ENCODE data around the gene CHRNE. TPM values are rescaled to one million over a fixed set of nuclear protein-coding genes. Genes with fewer than 3 reads are reported as not detected.

CHRNE gene
- total RNA-seq, 4 donors from 2014 or later: 0.57 TPM; not detected in 3

DNA sequence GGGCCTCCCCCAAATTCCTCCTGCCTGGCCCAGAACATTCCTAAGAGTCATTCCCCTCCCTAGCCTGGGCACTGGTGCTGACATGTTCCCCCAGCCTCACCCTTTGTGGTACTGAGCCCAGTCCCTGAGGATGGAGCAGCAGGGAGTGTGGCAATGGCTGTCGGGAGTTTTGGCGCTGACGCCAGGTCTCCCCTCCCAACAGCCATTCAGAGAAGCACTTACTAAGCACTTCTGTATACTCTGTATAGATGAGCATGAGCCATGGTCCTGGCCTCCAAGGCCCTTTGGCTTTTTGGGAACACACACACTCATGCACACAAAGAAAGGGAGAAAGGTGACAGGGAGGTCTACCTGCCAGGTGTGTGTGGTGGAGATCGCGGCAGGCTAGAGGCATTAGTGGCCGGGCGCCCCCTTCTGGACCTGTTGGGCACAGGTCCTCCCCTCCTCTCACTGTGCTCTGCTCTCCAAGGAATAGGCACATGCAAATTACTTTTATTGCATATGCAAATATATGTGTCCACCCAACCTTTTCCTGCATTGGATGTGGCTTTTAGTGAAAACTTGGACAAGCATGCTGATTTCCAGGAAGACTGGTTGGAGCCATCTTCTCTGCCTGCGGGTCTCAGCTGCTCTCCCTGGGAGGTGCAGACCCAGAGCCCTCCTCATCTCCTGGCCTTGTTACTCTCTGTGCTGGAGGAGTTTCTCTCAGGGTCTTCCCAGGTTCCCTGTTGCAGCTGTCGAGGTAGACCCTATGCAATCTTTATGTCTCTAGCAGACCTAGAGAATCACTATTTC, 20.9 kb downstream of the CHRNE start:
- Histone ChIP-seq H3K4me1 (peaks cover 8 to 24% (median 8%) of the 10 kb centered on the region in 3 donors), H3K27me3 (no peaks in the 10 kb centered on the region), H3K9me3 (no peaks in the 10 kb centered on the region), H3K36me3 (peaks cover 34 to 97% (median 49%) of the 10 kb centered on the region in 3 donors), H3K27ac (peak overlapping the region; percentile 50 to 71 (median 62)), H3K4me3 (no peak overlapping the region)
- TF ChIP-seq, protein P1, sequence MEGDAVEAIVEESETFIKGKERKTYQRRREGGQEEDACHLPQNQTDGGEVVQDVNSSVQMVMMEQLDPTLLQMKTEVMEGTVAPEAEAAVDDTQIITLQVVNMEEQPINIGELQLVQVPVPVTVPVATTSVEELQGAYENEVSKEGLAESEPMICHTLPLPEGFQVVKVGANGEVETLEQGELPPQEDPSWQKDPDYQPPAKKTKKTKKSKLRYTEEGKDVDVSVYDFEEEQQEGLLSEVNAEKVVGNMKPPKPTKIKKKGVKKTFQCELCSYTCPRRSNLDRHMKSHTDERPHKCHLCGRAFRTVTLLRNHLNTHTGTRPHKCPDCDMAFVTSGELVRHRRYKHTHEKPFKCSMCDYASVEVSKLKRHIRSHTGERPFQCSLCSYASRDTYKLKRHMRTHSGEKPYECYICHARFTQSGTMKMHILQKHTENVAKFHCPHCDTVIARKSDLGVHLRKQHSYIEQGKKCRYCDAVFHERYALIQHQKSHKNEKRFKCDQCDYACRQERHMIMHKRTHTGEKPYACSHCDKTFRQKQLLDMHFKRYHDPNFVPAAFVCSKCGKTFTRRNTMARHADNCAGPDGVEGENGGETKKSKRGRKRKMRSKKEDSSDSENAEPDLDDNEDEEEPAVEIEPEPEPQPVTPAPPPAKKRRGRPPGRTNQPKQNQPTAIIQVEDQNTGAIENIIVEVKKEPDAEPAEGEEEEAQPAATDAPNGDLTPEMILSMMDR (IDR thresholded peaks at IDR 0.05): peak; percentile 72 to 92 (median 84)
- no peak for TF ChIP-seq POLR2A (IDR thresholded peaks at IDR 0.05)
- DNase-seq: no peak
- intact Hi-C loops (cut with DNase I): no loop called here
- 34 to 35% methylated on average over 6 to 7 of the region's 9 CpGs for WGBS, 2 donors

GRCh38 chr17:4880857-4881256, 22.0 kb downstream of the CHRNE start:
- peaks cover 24 to 97% (median 38%) of the 10 kb centered on the region in 3 donors for H3K36me3 ChIP-seq
- H3K27ac ChIP-seq: peak overlapping the region; percentile 50 to 71 (median 62)
- no peaks in the 10 kb centered on the region for H3K27me3 ChIP-seq
- intact Hi-C loops (cut with DNase I): no loop called here
- no peak for DNase-seq
- WGBS, 2 donors: 61 to 84% methylated on average over 11 to 13 of the region's 15 CpGs
- no peak for TF ChIP-seq POLR2A (IDR thresholded peaks at IDR 0.05)
- TF ChIP-seq, protein P1 (IDR thresholded peaks at IDR 0.05): no peak
- H3K4me1 ChIP-seq: peaks cover 8 to 29% (median 8%) of the 10 kb centered on the region in 3 donors
- H3K4me3 ChIP-seq: no peak overlapping the region
- no peaks in the 10 kb centered on the region for H3K9me3 ChIP-seq

DNA sequence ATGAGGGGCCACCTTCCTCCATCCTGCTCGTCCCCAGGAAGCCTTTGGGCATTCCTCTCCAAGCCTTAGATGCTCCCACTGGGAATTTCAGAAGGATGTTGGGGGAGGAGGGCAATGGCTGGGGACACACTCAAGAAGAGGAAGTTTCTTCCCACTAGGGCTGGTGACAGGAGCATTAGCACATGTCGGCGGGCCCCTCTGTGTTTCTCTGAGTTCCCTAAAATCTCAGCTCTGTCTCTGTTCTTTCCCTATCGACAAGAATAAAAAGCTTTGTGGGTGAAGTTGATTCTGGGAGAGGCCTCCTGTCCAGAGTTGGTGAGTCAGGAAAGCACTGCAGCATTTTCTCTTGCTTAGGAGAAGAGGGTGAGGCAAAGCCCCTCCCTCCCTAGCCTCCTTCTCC, 23.3 kb downstream of the CHRNE start:
- no peak overlapping the region for H3K4me3 ChIP-seq
- intact Hi-C loops (cut with DNase I): no loop called here
- 74 to 85% methylated on average over 3 to 4 of the region's 4 CpGs for WGBS, 2 donors
- no peaks in the 10 kb centered on the region for H3K27me3 ChIP-seq
- no peak for DNase-seq
- H3K9me3 ChIP-seq: no peaks in the 10 kb centered on the region
- peaks cover 17 to 97% (median 25%) of the 10 kb centered on the region in 3 donors for H3K36me3 ChIP-seq
- no peak overlapping the region for H3K27ac ChIP-seq
- TF ChIP-seq POLR2A (IDR thresholded peaks at IDR 0.05): no peak
- TF ChIP-seq, protein P1 (IDR thresholded peaks at IDR 0.05): no peak
- peaks cover 8 to 29% (median 8%) of the 10 kb centered on the region in 3 donors for H3K4me1 ChIP-seq

GRCh38 chr17:4877089-4877488, 25.8 kb downstream of the CHRNE start:
- H3K27me3 ChIP-seq: no peaks in the 10 kb centered on the region
- TF ChIP-seq POLR2A (IDR thresholded peaks at IDR 0.05): no peak
- TF ChIP-seq, protein P1 (IDR thresholded peaks at IDR 0.05): no peak
- H3K9me3 ChIP-seq: no peaks in the 10 kb centered on the region
- WGBS, 2 donors: 57 to 77% methylated on average over 4 to 5 of the region's 5 CpGs
- no peak for DNase-seq
- peaks cover 8 to 41% (median 8%) of the 10 kb centered on the region in 3 donors for H3K4me1 ChIP-seq
- intact Hi-C loops (cut with DNase I): no loop called here
- H3K27ac ChIP-seq: peak overlapping the region in 1 of 4 donors; percentile 13
- H3K4me3 ChIP-seq: no peak overlapping the region
- H3K36me3 ChIP-seq: peaks cover 11 to 90% (median 19%) of the 10 kb centered on the region in 3 donors

GRCh38 chr17:4872786-4873185, 30.1 kb downstream of the CHRNE start:
- Histone ChIP-seq H3K27ac (no peak overlapping the region), H3K9me3 (no peaks in the 10 kb centered on the region), H3K4me3 (no peak overlapping the region), H3K27me3 (no peaks in the 10 kb centered on the region), H3K36me3 (peaks cover 0 to 87% (median 5%) of the 10 kb centered on the region in 3 donors), H3K4me1 (peaks cover 0 to 26% (median 0%) of the 10 kb centered on the region in 3 donors)
- 53 to 55% methylated on average over 8 of the region's 8 CpGs for WGBS, 2 donors
- DNase-seq: no peak
- intact Hi-C loops (cut with DNase I): no loop called here
- TF ChIP-seq, protein P1 (IDR thresholded peaks at IDR 0.05): no peak
- TF ChIP-seq POLR2A (IDR thresholded peaks at IDR 0.05): no peak
